HepG2 (cell line): ENCODE measurements around the gene TUBGCP6. TPM values are rescaled to one million over a fixed set of nuclear protein-coding genes. Genes with fewer than 3 reads are reported as not detected.

Experiments
- AGO1 ChIP-seq: fragments of 200-400 bp; formaldehyde crosslinking; IDR thresholded peaks from 2 replicates; pipeline ENCODE4 v1.6.1; 2017; ENCODE audit warnings: mild to moderate bottlenecking, low read depth, low read length, moderate library complexity; ENCODE audit not compliant: poor library complexity, severe bottlenecking
- CC2D1A ChIP-seq: sonication (generic); formaldehyde crosslinking; IDR thresholded peaks from 2 replicates; pipeline ENCODE4 v1.8.1; 2023; ENCODE audit warnings: mild to moderate bottlenecking, missing genetic modification reagents
- HNF1B ChIP-seq: sonication (generic); formaldehyde crosslinking; IDR thresholded peaks from 2 replicates; pipeline ENCODE4 v1.5.1; 2020; ENCODE audit warnings: mild to moderate bottlenecking, moderate library complexity, missing genetic modification reagents
- HOXA5 ChIP-seq: sonication (generic); formaldehyde crosslinking; IDR thresholded peaks from 2 replicates; pipeline ENCODE4 v1.4.0; 2020; ENCODE audit warnings: missing genetic modification reagents
- KDM2A ChIP-seq: sonication (generic); formaldehyde crosslinking; IDR thresholded peaks from 2 replicates; pipeline ENCODE4 v1.4.0; 2020; ENCODE audit warnings: low read depth, missing genetic modification reagents, borderline replicate concordance
- POLR2A ChIP-seq, 2 experiments: IDR thresholded peaks; 2 replicates each; pipeline ENCODE4 v1.6.1; 2011; ENCODE audit warnings: low read depth in 2 of 2, low read length in 2 of 2, mild to moderate bottlenecking in 1 of 2, moderate library complexity in 1 of 2; ENCODE audit not compliant: insufficient read depth in 1 of 2
- PPARG ChIP-seq: conservative IDR thresholded peaks from 2 replicates; pipeline ENCODE4 v1.6.1; 2016; ENCODE audit warnings: missing biosample characterization, missing genetic modification reagents
- SIX4 ChIP-seq: sonication (generic); formaldehyde crosslinking; IDR thresholded peaks from 2 replicates; pipeline ENCODE4 v1.4.0; 2020; ENCODE audit warnings: missing genetic modification reagents
- THRA ChIP-seq: sonication (generic); formaldehyde crosslinking; IDR thresholded peaks from 2 replicates; pipeline ENCODE4 v1.4.0; 2020; ENCODE audit warnings: missing genetic modification reagents, borderline replicate concordance
- ZBTB44 ChIP-seq: sonication (generic); formaldehyde crosslinking; IDR thresholded peaks from 2 replicates; pipeline ENCODE4 v1.4.0; 2020; ENCODE audit warnings: missing genetic modification reagents
- ZFP91 ChIP-seq: sonication (generic); formaldehyde crosslinking; IDR thresholded peaks from 2 replicates; pipeline ENCODE4 v1.9.0; 2022; ENCODE audit warnings: missing genetic modification reagents, mild to moderate bottlenecking, borderline replicate concordance
- ZGPAT ChIP-seq: IDR thresholded peaks from 2 replicates; pipeline ENCODE4 v1.6.1; 2016; ENCODE audit warnings: mild to moderate bottlenecking
- ZNF232 ChIP-seq: sonication (generic); formaldehyde crosslinking; IDR thresholded peaks from 2 replicates; pipeline ENCODE4 v1.4.0; 2020; ENCODE audit warnings: missing genetic modification reagents, borderline replicate concordance
- ZNF432 ChIP-seq: sonication (generic); formaldehyde crosslinking; IDR thresholded peaks from 2 replicates; pipeline ENCODE4 v1.5.0; 2020; ENCODE audit warnings: missing genetic modification reagents, mild to moderate bottlenecking, borderline replicate concordance
- ZNF510 ChIP-seq: sonication (generic); formaldehyde crosslinking; IDR thresholded peaks from 2 replicates; pipeline ENCODE4 v1.4.0; 2020; ENCODE audit warnings: low read depth, mild to moderate bottlenecking, missing genetic modification reagents
- ZNF564 ChIP-seq: sonication (generic); formaldehyde crosslinking; IDR thresholded peaks from 2 replicates; pipeline ENCODE4 v1.8.1; 2023; ENCODE audit warnings: mild to moderate bottlenecking, missing genetic modification reagents
- ZNF687 ChIP-seq: sonication (generic); formaldehyde crosslinking; IDR thresholded peaks from 2 replicates; pipeline ENCODE4 v1.5.1; 2020; ENCODE audit warnings: mild to moderate bottlenecking, missing genetic modification reagents, moderate library complexity
- polyA plus RNA-seq, 8 experiments: library from polyadenylated mRNA; depleted of rRNA in 3 of 8; stranded (reverse) in 7 of 8; unstranded in 1 of 8; fragments of >200 nt; fragmentation: Illumina TruSeq in 4 of 8; extraction: Trizol in 4 of 8; gene quantifications; 2 replicates each; pipeline versions ENCODE4 v1.2.1 to v1.2.3, GENCODE V29; 2011 to 2016; ENCODE audit warnings: low read depth in 4 of 8, missing spikeins in 1 of 8, mixed read lengths in 1 of 8; ENCODE audit not compliant: insufficient read depth in 1 of 8
- total RNA-seq, 5 experiments: library from RNA; depleted of rRNA; stranded (reverse); fragments of >200 nt; fragmentation: Illumina TruSeq; extraction: Trizol; gene quantifications; 2 replicates each; pipeline ENCODE4 v1.2.3, GENCODE V29; 2016; ENCODE audit warnings: low read depth in 1 of 5

Gene TUBGCP6
- total and polyA plus RNA-seq, 2 of the 13 experiments (the other 11 are each of a cell fraction or from before 2014, with no cell fraction given), result 14.6 to 15.7 TPM

GRCh38 chr22:50199829-50200460 lies 44.9 kb downstream of the TUBGCP6 start (continued):
- 0 out of 2 replicates have a peak, but pooled peaks have one; percentile 13 for TF ChIP-seq ZGPAT
- no peak for TF ChIP-seq CC2D1A (CRISPR knock-in tag)
- TF ChIP-seq AGO1, result peak; percentile 88
- TF ChIP-seq PPARG, result no peak
- TF ChIP-seq KDM2A (CRISPR knock-in tag), result peak; percentile 91; the same call in 1 of the 2 replicates
- TF ChIP-seq HNF1B (CRISPR knock-in tag), result 0 out of 2 replicates have a peak, but pooled peaks have one; percentile 17
- TF ChIP-seq POLR2A (IDR thresholded peaks at IDR 0.05; ENCODE audit: insufficient read depth in 1 of 2, low read depth in 2 of 2, low read length in 2 of 2), result peak in 1 of 2 experiments; percentile 31; a peak in 1 of 4 replicates
- TF ChIP-seq HOXA5 (CRISPR knock-in tag), result no peak
- peak; percentile 65; the same call in 1 of the 2 replicates for TF ChIP-seq ZFP91 (CRISPR knock-in tag)
- TF ChIP-seq ZNF232 (CRISPR knock-in tag), result no peak
- no peak for TF ChIP-seq THRA
- peak; percentile 43; the same call in 1 of the 2 replicates for TF ChIP-seq ZNF687 (CRISPR knock-in tag)
- no peak for TF ChIP-seq ZNF510 (CRISPR knock-in tag)
- TF ChIP-seq ZBTB44 (CRISPR knock-in tag), result no peak
- TF ChIP-seq ZNF564, result no peak
- no peak for TF ChIP-seq SIX4
- TF ChIP-seq ZNF432 (CRISPR knock-in tag), result no peak
